Astrocyte of the cerebellum (primary cell): ENCODE measurements around the gene C3orf33.
"Not testable (repeated sequence)": the region's sequence is repeated elsewhere in the genome, so short reads cannot be mapped to it uniquely, and the experiment has no call there.

Experiments
- DNase-seq: peaks from one replicate; pipeline ENCODE4 v3.0.0-alpha.2; 2011; ENCODE audit warnings: low read depth
- H3K4me3 ChIP-seq: 2 replicates; pipeline ENCODE4 v1.5.1; 2011; ENCODE audit warnings: mild to moderate bottlenecking, low read depth, low read length, moderate library complexity
- CTCF ChIP-seq: IDR thresholded peaks from 2 replicates; pipeline ENCODE4 v1.5.1; 2012; ENCODE audit warnings: low read length, low read depth, moderate library complexity, mild to moderate bottlenecking; ENCODE audit errors: missing control alignments
- in situ Hi-C: cut with HindIII; loops from 2 replicates; pipeline ENCODE4 v1.10.0; 2017; ENCODE audit warnings: low sequenced_read_pairs

The C3orf33 gene

GRCh38 chr3:155846119-155846518 lies 40.0 kb upstream of the C3orf33 start:
- in situ Hi-C loops: no loop called here

GRCh38 chr3:155843569-155843968 lies 37.5 kb upstream of the C3orf33 start:
- DNase-seq: no peak
- in situ Hi-C loops: no loop called here
- TF ChIP-seq CTCF: no peak
- H3K4me3 ChIP-seq: no peak overlapping the region

More at GRCh38 chr3:155846119-155846518, 40.0 kb upstream of the C3orf33 start:
- no peak for TF ChIP-seq CTCF
- no peak for DNase-seq
- H3K4me3 ChIP-seq: no peak overlapping the region

- no peak for DNase-seq
- in situ Hi-C loops: no loop called here
Measured at GRCh38 chr3:155835341-155836071, 29.4 kb upstream of the C3orf33 start.

GRCh38 chr3:155828490-155829098 lies 22.5 kb upstream of the C3orf33 start:
- in situ Hi-C loops, H3K4me3 ChIP-seq, DNase-seq: not testable (repeated sequence)

More at GRCh38 chr3:155835341-155836071, 29.4 kb upstream of the C3orf33 start:
- H3K4me3 ChIP-seq: no peak overlapping the region
- TF ChIP-seq CTCF: no peak

- no peak for DNase-seq
- in situ Hi-C loops: no loop called here
- H3K4me3 ChIP-seq: no peak overlapping the region
- TF ChIP-seq CTCF: no peak
Measured at GRCh38 chr3:155815030-155815545, 9.0 kb upstream of the C3orf33 start.

- H3K4me3 ChIP-seq, DNase-seq, in situ Hi-C loops: not testable (repeated sequence)
Measured at GRCh38 chr3:155813224-155813623, 7.1 kb upstream of the C3orf33 start.

GRCh38 chr3:155809181-155809580 lies 3.1 kb upstream of the C3orf33 start:
- no peak for TF ChIP-seq CTCF
- H3K4me3 ChIP-seq: no peak overlapping the region
- in situ Hi-C loops: no loop called here
- DNase-seq: no peak
